IPS-NIHi7 (cell line): ENCODE data around the gene ZCCHC14.

ENCODE experiments used
- DNase-seq: peaks from one replicate; pipeline ENCODE4 v3.0.0; 2012; ENCODE audit warnings: mixed read lengths; ENCODE audit errors: extremely low spot score

Gene ZCCHC14

GRCh38 chr16:87492721-87493607 lies at the start of gene ZCCHC14:
TSS of gene ZCCHC14 (minus strand) at chr16:87493024. CDS start at chr16:87492238, 786 bp downstream.
- peak; percentile 99 for DNase-seq

GRCh38 chr16:87541872-87542234 lies 49.0 kb upstream of the ZCCHC14 start:
- no peak for DNase-seq

GRCh38 chr16:87541147-87541871 lies 48.5 kb upstream of the ZCCHC14 start:
- no peak for DNase-seq

DNA sequence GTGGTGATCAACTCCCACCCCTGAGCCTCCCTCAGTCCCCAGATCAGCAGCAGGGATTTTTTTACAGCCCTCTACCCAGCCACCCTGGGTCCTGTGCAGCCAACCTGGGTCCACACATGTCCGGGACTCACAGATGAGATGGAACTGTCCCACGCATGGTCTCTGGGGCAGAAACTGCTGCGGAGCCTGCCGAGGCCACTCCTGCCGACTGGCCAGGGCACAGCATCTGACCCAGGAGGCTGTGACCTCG lies 48.0 kb upstream of the ZCCHC14 start:
- no peak for DNase-seq

GRCh38 chr16:87540072-87540896 lies 47.5 kb upstream of the ZCCHC14 start:
- DNase-seq: no peak

- DNase-seq: no peak
These were observed 46.3 kb upstream of the ZCCHC14 start for GRCh38 chr16:87539113-87539512.

- DNase-seq: no peak
These were observed 45.8 kb upstream of the ZCCHC14 start for GRCh38 chr16:87538594-87538993.

DNA sequence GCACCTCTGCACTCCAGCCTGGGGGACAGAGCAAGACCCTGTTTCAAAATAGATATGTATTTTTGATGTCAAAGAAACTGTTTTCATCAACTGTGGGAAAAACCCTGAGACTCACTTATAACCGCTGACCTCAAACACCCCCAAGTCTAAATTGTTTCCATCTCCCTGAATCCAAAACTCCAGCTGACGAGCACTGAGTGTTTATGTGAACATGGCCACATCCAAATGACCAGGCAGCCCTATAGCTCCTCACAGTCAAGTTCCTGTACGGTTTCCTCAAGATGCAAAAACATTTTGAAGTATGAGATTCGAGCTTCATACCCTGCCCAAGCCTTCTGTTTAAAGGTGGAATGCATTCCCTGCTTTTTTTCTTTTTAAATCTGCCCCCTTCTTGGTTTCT lies 45.3 kb upstream of the ZCCHC14 start:
- no peak for DNase-seq

GRCh38 chr16:87536795-87537142 lies 43.9 kb upstream of the ZCCHC14 start:
- DNase-seq: no peak

- DNase-seq: no peak
These were observed 43.3 kb upstream of the ZCCHC14 start for GRCh38 chr16:87535855-87536794.

DNA sequence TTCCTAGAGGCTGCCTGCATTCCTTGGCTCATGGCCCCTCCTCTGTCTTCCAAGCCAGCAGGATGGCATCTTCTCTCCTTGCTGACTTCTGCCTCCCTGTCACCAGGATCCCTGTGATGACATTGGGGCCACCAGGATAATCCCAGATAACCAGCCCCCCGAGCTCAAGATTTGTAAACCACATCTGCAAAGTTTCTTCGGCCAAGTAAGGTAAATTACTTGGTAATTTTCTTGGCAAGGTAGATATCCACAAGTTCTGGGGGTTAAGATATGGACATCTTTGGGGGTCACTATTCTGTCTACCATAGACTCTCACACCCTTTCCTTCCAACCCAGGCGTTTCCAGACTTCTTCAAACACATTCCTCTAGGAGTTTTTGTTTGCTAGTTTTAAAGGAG lies 42.6 kb upstream of the ZCCHC14 start:
- DNase-seq: no peak

DNA sequence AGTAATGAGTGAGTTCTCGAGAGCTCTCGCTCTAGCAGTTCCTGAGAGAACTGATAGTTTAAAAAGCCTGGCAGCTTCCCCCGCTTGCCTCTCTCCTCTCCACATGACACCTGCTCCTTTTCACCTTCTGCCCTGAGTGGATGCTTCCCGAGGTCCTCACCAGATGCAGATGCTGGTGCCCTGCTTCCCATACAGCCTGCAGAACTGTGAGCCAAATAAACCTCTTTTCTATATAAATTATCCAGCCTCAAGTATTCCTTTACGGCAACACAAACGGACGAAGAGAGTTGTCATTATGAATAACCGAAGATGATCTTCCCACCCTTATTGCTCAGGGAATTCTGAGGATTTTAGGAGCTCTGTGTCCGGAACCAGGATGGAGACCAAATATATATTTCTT lies 41.9 kb upstream of the ZCCHC14 start:
- no peak for DNase-seq

GRCh38 chr16:87534030-87534653 lies 41.3 kb upstream of the ZCCHC14 start:
- DNase-seq: no peak

DNA sequence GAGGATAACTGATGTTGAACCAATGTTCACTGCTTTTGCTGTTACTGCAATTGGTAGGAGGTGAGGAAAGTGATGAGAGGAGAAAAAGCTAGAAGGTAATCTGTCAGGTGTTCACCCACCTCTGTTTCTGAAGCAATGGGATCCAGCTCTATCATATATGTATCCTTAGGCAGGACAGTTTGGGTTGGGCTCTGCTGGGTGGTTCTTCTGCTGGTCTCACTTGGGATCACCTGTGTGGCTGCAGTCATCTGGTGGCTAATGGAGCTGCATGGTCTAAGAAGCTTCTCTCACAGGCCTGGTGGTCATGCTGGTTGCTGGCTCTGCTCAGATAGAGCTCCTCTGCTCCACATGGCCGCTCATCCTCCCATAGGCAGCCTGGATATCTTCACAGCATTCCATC lies 40.2 kb upstream of the ZCCHC14 start:
- no peak for DNase-seq

GRCh38 chr16:87531418-87531817 lies 38.6 kb upstream of the ZCCHC14 start:
- DNase-seq: no peak

- no peak for DNase-seq
These were observed 36.1 kb upstream of the ZCCHC14 start for GRCh38 chr16:87528690-87529579.

- DNase-seq: no peak
These were observed 34.4 kb upstream of the ZCCHC14 start for GRCh38 chr16:87527055-87527724.

DNA sequence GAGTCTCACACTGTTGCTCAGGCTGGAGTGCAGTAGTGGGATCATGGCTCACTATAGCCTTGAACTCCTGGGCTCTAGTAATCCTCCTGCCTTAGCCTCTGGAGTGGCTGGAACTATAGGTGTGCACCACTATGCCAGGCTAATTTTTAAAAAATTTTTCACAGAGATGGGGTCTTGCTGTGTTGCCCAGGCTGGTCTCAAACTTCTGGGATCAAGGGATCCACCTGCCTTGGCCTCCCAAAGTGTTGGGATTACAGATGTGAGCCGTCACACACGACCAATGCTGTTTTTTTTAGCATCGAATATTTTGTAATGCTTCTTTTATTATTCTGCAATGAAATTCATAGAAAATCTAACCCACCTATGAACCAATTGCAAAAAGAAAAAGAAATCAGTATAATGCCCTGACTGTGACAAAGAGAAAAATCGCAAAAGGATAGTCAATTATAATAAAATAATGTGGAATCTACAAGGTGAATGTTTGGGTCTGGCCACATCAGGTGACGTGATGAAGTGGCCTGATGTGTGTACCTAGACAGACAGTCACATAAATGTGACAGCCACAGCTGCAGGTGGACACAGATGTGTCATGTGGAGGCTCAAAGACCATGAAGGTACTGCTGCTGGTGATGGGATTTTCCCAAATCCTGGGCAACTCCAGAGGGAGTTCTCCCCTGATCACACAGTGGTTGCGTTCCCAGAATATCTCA lies 33.6 kb upstream of the ZCCHC14 start:
- DNase-seq: no peak

DNA sequence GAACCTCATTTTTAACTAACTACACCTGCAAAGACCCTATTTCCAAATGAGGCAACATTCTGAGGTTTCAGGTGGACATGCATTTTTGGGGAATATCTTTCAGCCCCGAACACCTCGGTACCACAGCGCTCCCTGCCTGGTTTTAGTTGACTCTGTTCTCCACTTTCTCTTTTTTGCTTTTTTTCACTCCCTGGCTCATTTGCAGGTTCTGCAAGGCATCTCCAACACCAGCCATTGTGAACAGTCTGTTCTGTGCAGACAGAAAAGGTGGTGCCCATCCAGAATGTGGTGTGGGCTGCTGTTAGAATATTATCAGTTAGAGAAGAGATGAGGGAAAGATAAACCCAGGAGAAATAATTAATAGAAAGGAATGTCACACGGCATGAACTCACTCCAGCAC lies 32.5 kb upstream of the ZCCHC14 start:
- DNase-seq: no peak
